ENCODE data around the gene IL2RA. TPM values are rescaled to one million over a fixed set of nuclear protein-coding genes. Genes with fewer than 3 reads are reported as not detected.
A peak's percentile ranks its signal among the peaks of the same experiment; 100 is the strongest.

Gene IL2RA
- total and polyA plus RNA-seq, 9 of the 15 experiments (the other 6 are each of a cell fraction or from before 2014, with no cell fraction given): 0.95 TPM; not detected in 8

- no peak for TF ChIP-seq RFX5 (IDR thresholded peaks at IDR 0.05; ENCODE audit: low read depth, low read length)
- 0 out of 4 replicates have a peak, but pooled peaks of 1 of the 2 experiments have one; percentile 49 for TF ChIP-seq MLX (CRISPR knock-in tag; conservative IDR thresholded peaks at IDR 0.05)
- 0 out of 2 replicates have a peak, but pooled peaks have one; percentile 47 for TF ChIP-seq TARDBP (IDR thresholded peaks at IDR 0.05)
- TF ChIP-seq AFF4 (CRISPR knock-in tag; IDR thresholded peaks at IDR 0.05): no peak
- peak; percentile 59; the same call in 1 of the 2 replicates for TF ChIP-seq ZFX (CRISPR knock-in tag; IDR thresholded peaks at IDR 0.05)
- TF ChIP-seq ZBTB2 (IDR thresholded peaks at IDR 0.05): peak; percentile 50; the same call in 1 of the 2 replicates
- peak; percentile 50; the same call in 1 of the 2 replicates for TF ChIP-seq ETV1 (tag; conservative IDR thresholded peaks at IDR 0.05; ENCODE audit: low read depth)
- TF ChIP-seq CTBP1 (IDR thresholded peaks at IDR 0.05; ENCODE audit: borderline replicate concordance): peak; percentile 77
- no peak for TF ChIP-seq JUNB (CRISPR knock-in tag; conservative IDR thresholded peaks at IDR 0.05)
- peak; percentile 75 for TF ChIP-seq GATAD2B (IDR thresholded peaks at IDR 0.05; ENCODE audit: borderline replicate concordance)
- TF ChIP-seq PHB2 (IDR thresholded peaks at IDR 0.05; ENCODE audit: low read depth): no peak
- TF ChIP-seq SNAPC5 (CRISPR knock-in tag; IDR thresholded peaks at IDR 0.05): no peak
- TF ChIP-seq FOXM1 (IDR thresholded peaks at IDR 0.05; ENCODE audit: low read depth): 0 out of 2 replicates have a peak, but pooled peaks have one; percentile 33
- no peak for TF ChIP-seq FOXM1 (CRISPR knock-in tag; IDR thresholded peaks at IDR 0.05; ENCODE audit: low read depth)
- peak; percentile 90 for TF ChIP-seq JUND (IDR thresholded peaks at IDR 0.05; ENCODE audit: borderline replicate concordance, low read depth, low read length)
- TF ChIP-seq JUND (tag; IDR thresholded peaks at IDR 0.05; ENCODE audit: borderline replicate concordance, low read depth, low read length): peak; percentile 94; the same call in 2 of the 3 replicates
- no peak for TF ChIP-seq RBM14 (IDR thresholded peaks at IDR 0.05; ENCODE audit: borderline replicate concordance, insufficient read depth, low read depth, low read length)
- TF ChIP-seq HES1 (IDR thresholded peaks at IDR 0.05; ENCODE audit: low read depth): no peak
- TF ChIP-seq PHF20 (IDR thresholded peaks at IDR 0.05; ENCODE audit: partially characterized antibody): no peak
- peak; percentile 41; the same call in 1 of the 2 replicates for TF ChIP-seq MEF2A (IDR thresholded peaks at IDR 0.05; ENCODE audit: control insufficient read depth, low read depth, low read length)
- peak; percentile 63; the same call in 1 of the 2 replicates for TF ChIP-seq GATA2 (CRISPR knock-in tag; IDR thresholded peaks at IDR 0.05)
Observed at GRCh38 chr10:5971315-5971832, 90.8 kb downstream of the IL2RA start (continued).
